Measurements from ENCODE around the gene CACNA2D3.

The CACNA2D3 gene

GRCh38 chr3:54858093-54858785 is 735.9 kb downstream of the CACNA2D3 start:
- TF ChIP-seq TAF1 (IDR thresholded peaks at IDR 0.05; ENCODE audit: borderline replicate concordance, insufficient read depth, low read length) (no peak), REST (IDR thresholded peaks at IDR 0.05; ENCODE audit: insufficient read depth in 1 of 2, low read depth in 2 of 2, low read length in 2 of 2) (no peak), POLR2AphosphoS5 (IDR thresholded peaks at IDR 0.05; ENCODE audit: low read depth, low read length) (no peak), SIN3A (IDR thresholded peaks at IDR 0.05; ENCODE audit: borderline replicate concordance, insufficient read depth, low read length) (no peak), FOXP2 (optimal IDR thresholded peaks at IDR 0.05; ENCODE audit: borderline replicate concordance, extremely low read depth, extremely low read length, insufficient read depth) (no peak)

GRCh38 chr3:54859184-54859583 is 736.8 kb downstream of the CACNA2D3 start:
- TF ChIP-seq REST (IDR thresholded peaks at IDR 0.05; ENCODE audit: insufficient read depth in 1 of 2, low read depth in 2 of 2, low read length in 2 of 2) (no peak), FOXP2 (optimal IDR thresholded peaks at IDR 0.05; ENCODE audit: borderline replicate concordance, extremely low read depth, extremely low read length, insufficient read depth) (no peak), POLR2AphosphoS5 (IDR thresholded peaks at IDR 0.05; ENCODE audit: low read depth, low read length) (no peak), SIN3A (IDR thresholded peaks at IDR 0.05; ENCODE audit: borderline replicate concordance, insufficient read depth, low read length) (no peak), TAF1 (IDR thresholded peaks at IDR 0.05; ENCODE audit: borderline replicate concordance, insufficient read depth, low read length) (no peak)

- no peak for TF ChIP-seq TAF1 (IDR thresholded peaks at IDR 0.05; ENCODE audit: borderline replicate concordance, insufficient read depth, low read length)
- TF ChIP-seq FOXP2 (optimal IDR thresholded peaks at IDR 0.05; ENCODE audit: borderline replicate concordance, extremely low read depth, extremely low read length, insufficient read depth): no peak
- no peak for TF ChIP-seq POLR2AphosphoS5 (IDR thresholded peaks at IDR 0.05; ENCODE audit: low read depth, low read length)
- no peak for TF ChIP-seq SIN3A (IDR thresholded peaks at IDR 0.05; ENCODE audit: borderline replicate concordance, insufficient read depth, low read length)
- TF ChIP-seq REST (IDR thresholded peaks at IDR 0.05; ENCODE audit: insufficient read depth in 1 of 2, low read depth in 2 of 2, low read length in 2 of 2): no peak
Measured at GRCh38 chr3:54861248-54862067, 739.1 kb downstream of the CACNA2D3 start.

DNA sequence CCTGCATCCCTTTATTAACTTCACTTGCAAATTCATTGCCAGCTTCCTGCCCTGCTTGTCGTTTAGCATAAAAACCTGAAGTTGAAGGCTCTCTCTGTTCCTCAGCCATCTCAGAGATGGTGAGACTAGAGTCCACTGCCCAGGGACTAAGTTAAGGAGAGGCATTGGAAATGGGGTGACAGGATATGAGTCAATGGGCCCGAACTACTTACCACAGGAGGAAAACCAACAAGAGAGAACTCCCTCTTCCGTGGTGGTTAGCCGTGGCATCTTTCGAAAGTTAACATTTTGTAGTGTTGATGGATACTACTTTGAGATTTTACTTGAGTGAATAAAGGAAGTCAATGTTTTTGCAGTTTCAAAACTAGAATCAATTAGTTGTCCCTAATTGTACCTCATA is 740.2 kb downstream of the CACNA2D3 start:
- TF ChIP-seq REST (IDR thresholded peaks at IDR 0.05; ENCODE audit: insufficient read depth in 1 of 2, low read depth in 2 of 2, low read length in 2 of 2) (no peak), FOXP2 (optimal IDR thresholded peaks at IDR 0.05; ENCODE audit: borderline replicate concordance, extremely low read depth, extremely low read length, insufficient read depth) (no peak), SIN3A (IDR thresholded peaks at IDR 0.05; ENCODE audit: borderline replicate concordance, insufficient read depth, low read length) (no peak), TAF1 (IDR thresholded peaks at IDR 0.05; ENCODE audit: borderline replicate concordance, insufficient read depth, low read length) (no peak), POLR2AphosphoS5 (IDR thresholded peaks at IDR 0.05; ENCODE audit: low read depth, low read length) (no peak)
